HL-60 (cell line): ENCODE data around the gene SGIP1.

Experiments
- GABPA ChIP-seq: IDR thresholded peaks from 2 replicates; pipeline ENCODE4 v1.6.1; 2012; ENCODE audit warnings: low read depth
- POLR2AphosphoS5 ChIP-seq: IDR thresholded peaks from 2 replicates; pipeline ENCODE4 v1.6.1; 2012; ENCODE audit warnings: low read depth
- REST ChIP-seq: IDR thresholded peaks from 2 replicates; pipeline ENCODE4 v1.6.1; 2012; ENCODE audit warnings: low read depth; ENCODE audit not compliant: insufficient replicate concordance
- TF ChIP-seq, protein P1 (sequence below): IDR thresholded peaks from one replicate; pipeline ENCODE4 v1.5.1; 2011; ENCODE audit warnings: low read length, control low read depth, inconsistent platforms; ENCODE audit not compliant: insufficient read depth

DNA sequence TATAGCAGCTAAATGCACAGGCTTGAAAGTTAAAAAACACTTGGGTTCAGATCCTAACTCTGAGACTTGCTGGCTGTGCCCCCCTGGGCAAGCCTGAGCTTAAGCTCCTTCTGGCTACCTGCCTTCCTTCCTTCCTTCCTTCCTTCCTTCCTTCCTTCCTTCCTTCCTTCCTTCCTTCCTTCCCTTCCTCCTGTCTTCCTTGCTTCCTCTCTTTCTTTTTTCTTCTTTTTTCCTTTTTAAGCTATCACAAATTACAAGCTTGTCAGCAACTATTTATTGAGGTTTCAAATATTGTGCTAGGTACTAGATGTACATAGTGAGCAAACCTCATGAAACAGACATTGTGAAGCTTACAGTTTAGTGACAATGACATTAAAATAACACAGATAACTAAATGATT is 15.1 kb downstream of the SGIP1 start:
- TF ChIP-seq, protein P1, sequence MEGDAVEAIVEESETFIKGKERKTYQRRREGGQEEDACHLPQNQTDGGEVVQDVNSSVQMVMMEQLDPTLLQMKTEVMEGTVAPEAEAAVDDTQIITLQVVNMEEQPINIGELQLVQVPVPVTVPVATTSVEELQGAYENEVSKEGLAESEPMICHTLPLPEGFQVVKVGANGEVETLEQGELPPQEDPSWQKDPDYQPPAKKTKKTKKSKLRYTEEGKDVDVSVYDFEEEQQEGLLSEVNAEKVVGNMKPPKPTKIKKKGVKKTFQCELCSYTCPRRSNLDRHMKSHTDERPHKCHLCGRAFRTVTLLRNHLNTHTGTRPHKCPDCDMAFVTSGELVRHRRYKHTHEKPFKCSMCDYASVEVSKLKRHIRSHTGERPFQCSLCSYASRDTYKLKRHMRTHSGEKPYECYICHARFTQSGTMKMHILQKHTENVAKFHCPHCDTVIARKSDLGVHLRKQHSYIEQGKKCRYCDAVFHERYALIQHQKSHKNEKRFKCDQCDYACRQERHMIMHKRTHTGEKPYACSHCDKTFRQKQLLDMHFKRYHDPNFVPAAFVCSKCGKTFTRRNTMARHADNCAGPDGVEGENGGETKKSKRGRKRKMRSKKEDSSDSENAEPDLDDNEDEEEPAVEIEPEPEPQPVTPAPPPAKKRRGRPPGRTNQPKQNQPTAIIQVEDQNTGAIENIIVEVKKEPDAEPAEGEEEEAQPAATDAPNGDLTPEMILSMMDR: no peak
- no peak for TF ChIP-seq GABPA
- TF ChIP-seq POLR2AphosphoS5: no peak
- TF ChIP-seq REST: no peak
